IPS-20b (cell line): ENCODE data around the gene ANKRD39.
"Not testable (repeated sequence)": the region's sequence is repeated elsewhere in the genome, so short reads cannot be mapped to it uniquely, and the experiment has no call there.

Experiments used
- H3K27ac ChIP-seq: one replicate; pipeline ENCODE4 v1.5.1; 2013; ENCODE audit warnings: low read length
- H3K27me3 ChIP-seq: 2 replicates; pipeline ENCODE4 v1.6.1; 2013; ENCODE audit warnings: mild to moderate bottlenecking, low read length, inconsistent platforms; ENCODE audit not compliant: insufficient read depth
- H3K36me3 ChIP-seq: 2 replicates; pipeline ENCODE4 v1.6.1; 2013; ENCODE audit warnings: low read depth, mild to moderate bottlenecking, inconsistent platforms, low read length, moderate library complexity; ENCODE audit not compliant: insufficient read depth
- H3K4me1 ChIP-seq: 2 replicates; pipeline ENCODE4 v1.6.1; 2013; ENCODE audit warnings: mild to moderate bottlenecking, control low read depth, inconsistent platforms, low read length, moderate library complexity; ENCODE audit not compliant: insufficient read depth
- H3K4me3 ChIP-seq: 2 replicates; pipeline ENCODE4 v1.5.1; 2013; ENCODE audit warnings: mild to moderate bottlenecking, low read length, inconsistent platforms
- H3K9ac ChIP-seq: 2 replicates; pipeline ENCODE4 v1.6.1; 2013; ENCODE audit warnings: low read depth, mild to moderate bottlenecking, inconsistent platforms, low read length, moderate library complexity
- H3K9me3 ChIP-seq: 2 replicates; pipeline ENCODE4 v1.6.1; 2013; ENCODE audit warnings: mild to moderate bottlenecking, low read depth, low read length, inconsistent platforms; ENCODE audit not compliant: insufficient read depth

Gene ANKRD39

DNA sequence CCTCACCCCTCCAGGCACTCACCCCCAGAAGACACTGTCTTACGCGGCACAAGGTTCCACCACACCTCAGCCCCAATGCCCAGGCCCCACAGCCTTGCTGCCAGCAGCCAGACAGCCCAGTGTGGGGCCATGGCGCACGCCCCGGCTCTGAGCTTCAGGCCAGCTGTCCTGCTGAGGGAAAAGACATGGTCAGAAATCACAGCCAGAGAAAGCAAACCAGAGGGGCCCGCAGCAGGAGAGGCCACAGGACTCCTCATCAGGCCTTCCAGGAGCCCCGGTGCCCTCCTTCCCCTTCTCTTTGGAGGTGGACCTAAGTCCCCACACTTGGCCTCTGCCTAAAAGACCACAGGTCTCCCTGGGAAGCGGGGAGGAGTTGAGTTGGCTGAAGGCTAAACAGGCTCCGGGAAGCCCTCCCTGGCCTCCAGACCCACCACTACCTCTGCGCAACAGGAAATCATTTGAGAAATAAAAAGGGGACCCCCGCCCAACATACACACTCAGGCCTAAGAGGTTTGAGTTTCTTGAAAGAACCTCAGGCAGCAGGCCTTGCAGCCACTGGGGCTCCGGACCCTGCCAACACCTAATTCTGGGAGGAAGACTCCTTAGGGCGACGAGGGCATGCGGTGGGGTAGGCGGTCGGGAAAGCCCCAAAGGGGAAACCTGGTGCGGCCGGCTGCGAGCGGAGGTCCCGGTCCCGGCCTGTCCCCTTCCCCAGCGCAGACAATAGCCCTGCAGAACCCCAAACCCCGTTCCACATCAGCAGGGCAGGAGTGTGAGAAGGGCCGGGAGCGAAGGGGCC, 10.1 kb upstream of the ANKRD39 start:
- peaks cover 48% of the 10 kb centered on the region for H3K36me3 ChIP-seq
- peak overlapping the region; percentile 98 for H3K9ac ChIP-seq
- H3K27me3 ChIP-seq: peaks cover 10% of the 10 kb centered on the region
- H3K27ac ChIP-seq: peak overlapping the region; percentile 85
- no peaks in the 10 kb centered on the region for H3K9me3 ChIP-seq
- peaks cover 8% of the 10 kb centered on the region for H3K4me1 ChIP-seq
- H3K4me3 ChIP-seq: peak overlapping the region; percentile 90

DNA sequence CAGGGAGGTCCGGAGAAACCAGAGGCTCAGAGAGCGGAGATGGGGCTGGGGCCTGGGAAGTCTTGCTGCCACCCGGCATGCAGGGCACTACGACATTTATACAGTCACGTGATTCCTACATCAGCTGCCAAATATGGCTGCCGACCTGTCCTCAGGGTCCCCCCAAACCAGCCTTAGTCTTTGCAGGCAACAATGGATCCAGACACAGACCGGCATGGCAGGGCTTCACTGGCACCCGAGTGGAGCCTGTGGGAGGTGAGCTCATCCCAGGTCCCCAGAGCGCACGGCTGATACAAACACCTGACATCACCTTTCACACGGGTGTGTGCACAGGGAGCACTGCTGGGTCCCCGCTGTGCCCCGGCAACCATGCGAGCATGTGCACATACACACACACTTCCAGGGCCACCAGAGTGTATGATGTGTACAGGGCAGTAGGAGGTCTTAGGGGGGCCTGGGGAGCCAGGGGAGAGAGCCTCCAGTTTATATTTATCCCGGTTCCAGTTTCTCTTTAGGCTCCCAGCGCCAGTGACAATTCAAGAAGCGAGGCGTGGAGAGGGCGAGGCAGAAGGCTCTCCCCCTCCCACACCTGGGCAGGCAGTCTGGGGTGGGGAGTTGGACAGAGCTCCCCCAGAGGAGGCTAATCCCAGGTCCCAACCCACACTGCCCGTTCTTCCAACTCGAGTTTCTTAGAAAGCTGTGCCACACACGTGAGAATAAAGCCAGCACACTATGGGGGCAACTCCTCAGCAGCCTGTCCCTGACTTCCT, 9.4 kb upstream of the ANKRD39 start:
- Histone ChIP-seq H3K27me3 (peaks cover 10% of the 10 kb centered on the region), H3K4me3 (peak overlapping the region; percentile 90), H3K9ac (peak overlapping the region; percentile 98; the same call in 1 of the 2 replicates), H3K9me3 (no peaks in the 10 kb centered on the region), H3K36me3 (peaks cover 52% of the 10 kb centered on the region), H3K27ac (no peak overlapping the region), H3K4me1 (peaks cover 8% of the 10 kb centered on the region)

DNA sequence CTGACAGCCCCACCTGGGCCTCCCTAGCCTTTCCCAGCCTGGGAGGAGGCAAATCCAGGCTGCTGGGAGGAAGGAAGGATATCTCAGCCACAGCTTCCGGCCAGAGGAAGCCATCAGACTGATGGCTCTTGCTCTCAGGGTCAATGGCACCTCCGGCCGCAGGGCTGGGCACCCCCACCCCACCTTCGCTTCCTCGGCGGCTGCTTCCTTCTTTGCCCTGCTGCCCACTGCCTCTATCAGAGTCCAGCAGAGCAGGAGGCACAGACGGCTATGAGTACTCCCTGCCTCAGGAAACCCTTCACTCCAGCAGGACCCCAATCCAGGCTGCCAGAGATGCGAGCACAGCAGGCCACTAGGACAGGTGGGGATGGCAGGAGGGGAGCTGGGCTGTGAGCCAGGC, 8.8 kb upstream of the ANKRD39 start:
- H3K9ac ChIP-seq: no peak overlapping the region
- H3K4me3 ChIP-seq: no peak overlapping the region
- peaks cover 10% of the 10 kb centered on the region for H3K27me3 ChIP-seq
- H3K36me3 ChIP-seq: peaks cover 58% of the 10 kb centered on the region
- H3K4me1 ChIP-seq: peaks cover 8% of the 10 kb centered on the region
- no peak overlapping the region for H3K27ac ChIP-seq
- no peaks in the 10 kb centered on the region for H3K9me3 ChIP-seq

DNA sequence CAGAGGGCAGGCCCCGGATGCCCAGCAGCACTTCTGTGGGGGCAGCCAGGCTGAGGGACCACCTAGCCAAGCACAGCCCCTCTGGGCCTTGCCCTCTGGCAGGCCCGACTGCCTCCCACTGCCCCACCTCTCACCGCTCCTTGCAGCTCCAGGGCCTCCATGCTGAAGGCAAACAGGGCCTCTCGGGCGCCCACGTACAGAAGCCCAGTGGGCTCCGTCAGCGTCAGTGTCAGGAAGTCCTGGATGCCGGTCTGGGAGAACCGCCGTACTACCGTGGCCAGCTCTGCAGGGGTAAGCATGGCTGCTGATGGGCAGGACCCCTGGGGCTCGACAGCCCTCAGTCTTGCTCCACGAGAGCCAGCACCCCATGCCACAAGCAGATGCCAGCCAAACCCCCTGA, 8.3 kb upstream of the ANKRD39 start:
- Histone ChIP-seq H3K27ac (no peak overlapping the region), H3K9ac (no peak overlapping the region), H3K36me3 (peaks cover 62% of the 10 kb centered on the region), H3K9me3 (no peaks in the 10 kb centered on the region), H3K27me3 (peaks cover 9% of the 10 kb centered on the region), H3K4me1 (peaks cover 8% of the 10 kb centered on the region), H3K4me3 (no peak overlapping the region)

DNA sequence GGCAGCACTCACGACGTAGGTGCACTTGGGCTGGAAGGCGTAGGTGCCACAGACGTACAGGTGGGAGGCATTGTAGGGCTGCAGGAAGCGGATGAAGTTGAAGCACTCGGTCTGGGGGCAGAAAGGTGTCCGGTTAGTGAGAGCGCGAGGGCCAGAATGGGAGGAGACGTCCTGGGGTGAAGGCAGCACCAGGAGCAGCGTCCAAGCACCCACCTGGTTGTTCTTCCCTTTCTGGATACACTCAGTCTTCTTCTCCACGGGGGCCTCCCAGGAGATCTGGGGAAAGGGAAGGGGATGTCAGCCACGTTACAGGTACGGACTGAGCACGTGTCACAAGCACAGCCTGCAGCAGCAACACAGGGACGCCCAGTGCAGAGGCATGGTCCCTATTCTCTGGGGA, 7.8 kb upstream of the ANKRD39 start:
- Histone ChIP-seq H3K9ac (no peak overlapping the region), H3K4me1 (peaks cover 6% of the 10 kb centered on the region), H3K27ac (no peak overlapping the region), H3K27me3 (peaks cover 4% of the 10 kb centered on the region), H3K36me3 (peaks cover 67% of the 10 kb centered on the region), H3K9me3 (no peaks in the 10 kb centered on the region), H3K4me3 (no peak overlapping the region)

DNA sequence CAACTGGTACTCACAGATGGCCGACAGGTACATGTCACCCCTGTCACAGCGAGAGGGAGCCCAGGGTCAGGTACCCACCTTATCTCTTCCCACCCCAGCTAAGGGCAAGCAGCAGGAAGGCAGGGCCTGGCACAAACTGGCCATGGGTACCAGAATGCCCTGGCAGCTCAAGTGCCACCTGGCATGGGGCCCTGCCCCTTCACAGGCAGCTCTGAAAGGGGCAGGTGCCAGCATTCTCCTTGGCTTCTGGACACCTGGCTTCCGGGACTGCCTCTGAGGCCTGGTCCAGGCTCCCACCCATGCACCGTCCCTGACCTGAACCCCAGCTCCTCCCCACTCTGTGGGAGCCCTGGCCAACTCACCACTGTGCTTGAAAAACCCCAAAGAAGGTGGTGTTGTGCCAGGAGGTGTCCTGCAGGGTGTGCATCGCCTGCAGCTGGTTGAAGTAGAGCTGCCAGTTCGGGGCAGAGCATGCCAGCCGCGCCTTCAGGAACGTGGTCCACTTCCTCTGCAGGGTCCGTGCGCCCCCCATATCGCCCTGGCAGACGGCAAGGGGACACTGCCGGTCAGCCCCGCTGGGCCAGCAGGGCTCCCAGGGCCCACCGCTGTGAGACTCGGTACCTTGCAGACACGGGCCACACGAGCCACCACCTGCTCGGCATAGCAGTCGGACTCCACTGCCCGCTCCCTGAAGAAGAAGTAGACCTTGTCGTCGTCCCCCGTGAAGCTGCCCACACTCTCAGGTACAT, 6.7 kb upstream of the ANKRD39 start:
- no peaks in the 10 kb centered on the region for H3K27me3 ChIP-seq
- H3K9me3 ChIP-seq: no peaks in the 10 kb centered on the region
- H3K9ac ChIP-seq: no peak overlapping the region
- H3K27ac ChIP-seq: no peak overlapping the region
- H3K4me3 ChIP-seq: no peak overlapping the region
- H3K4me1 ChIP-seq: peaks cover 4% of the 10 kb centered on the region
- peaks cover 74% of the 10 kb centered on the region for H3K36me3 ChIP-seq

DNA sequence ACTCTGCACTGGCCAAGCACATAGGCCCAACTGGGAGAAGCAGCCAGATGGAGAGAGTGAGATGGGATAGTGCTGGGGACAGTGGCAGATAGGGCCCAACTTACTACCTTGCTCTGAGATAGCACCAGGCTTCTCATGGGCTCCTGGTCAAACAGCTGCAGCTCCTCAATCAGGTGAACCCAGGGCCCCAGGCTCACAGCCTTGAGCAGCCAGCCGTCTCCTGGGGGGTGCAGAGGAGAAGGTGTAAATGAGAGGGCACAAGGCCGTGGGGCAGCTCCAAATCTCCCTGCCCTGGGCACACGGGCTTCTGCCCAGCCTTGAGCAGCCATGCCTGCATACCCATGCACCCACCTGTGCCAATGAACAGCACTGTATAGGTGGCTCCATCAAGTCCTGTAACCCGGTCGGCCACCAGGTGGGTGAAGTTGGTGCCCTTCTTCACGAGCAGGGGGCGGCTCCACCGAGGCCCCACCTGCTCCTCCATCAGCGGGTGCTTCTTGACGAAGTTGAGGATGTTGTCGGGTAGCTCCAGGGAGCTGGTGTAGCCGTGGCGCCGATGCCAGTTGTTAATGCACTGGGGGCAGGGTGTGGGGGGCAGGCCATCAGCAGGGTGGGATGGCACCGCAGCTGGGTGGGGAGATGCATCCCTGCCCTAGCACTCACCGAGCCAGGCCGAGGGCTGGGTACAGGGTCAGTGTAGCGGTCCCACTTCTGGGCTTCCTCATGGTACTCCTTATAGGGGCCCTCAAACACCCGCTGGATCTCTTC, 5.9 kb upstream of the ANKRD39 start:
- H3K9ac ChIP-seq: no peak overlapping the region
- H3K27ac ChIP-seq: no peak overlapping the region
- no peaks in the 10 kb centered on the region for H3K9me3 ChIP-seq
- H3K4me1 ChIP-seq: peaks cover 4% of the 10 kb centered on the region
- no peak overlapping the region for H3K4me3 ChIP-seq
- H3K27me3 ChIP-seq: no peaks in the 10 kb centered on the region
- peaks cover 74% of the 10 kb centered on the region for H3K36me3 ChIP-seq

DNA sequence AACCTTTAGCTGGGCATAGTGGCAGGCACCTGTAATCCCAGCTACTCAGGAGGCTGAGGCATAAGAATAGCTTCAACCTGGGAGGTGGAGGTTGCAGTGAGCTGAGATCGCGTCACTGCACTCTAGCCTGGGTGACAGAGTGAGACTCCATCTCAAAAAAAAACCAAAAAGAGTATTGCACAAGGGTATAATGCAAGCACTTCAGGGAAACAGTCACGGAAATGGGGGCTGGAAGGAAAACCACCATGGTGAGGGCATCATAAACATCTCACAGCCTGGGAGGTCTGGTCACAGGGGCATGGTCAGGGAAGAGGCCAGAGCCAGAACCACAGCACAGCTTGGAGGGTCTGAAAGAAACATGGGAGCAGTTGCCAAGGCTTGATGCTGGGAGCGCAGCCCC, 5.2 kb upstream of the ANKRD39 start:
- not testable (repeated sequence) for H3K4me1 ChIP-seq, H3K27me3 ChIP-seq, H3K9ac ChIP-seq, H3K9me3 ChIP-seq, H3K4me3 ChIP-seq, H3K27ac ChIP-seq
- H3K36me3 ChIP-seq: peaks cover 74% of the 10 kb centered on the region

DNA sequence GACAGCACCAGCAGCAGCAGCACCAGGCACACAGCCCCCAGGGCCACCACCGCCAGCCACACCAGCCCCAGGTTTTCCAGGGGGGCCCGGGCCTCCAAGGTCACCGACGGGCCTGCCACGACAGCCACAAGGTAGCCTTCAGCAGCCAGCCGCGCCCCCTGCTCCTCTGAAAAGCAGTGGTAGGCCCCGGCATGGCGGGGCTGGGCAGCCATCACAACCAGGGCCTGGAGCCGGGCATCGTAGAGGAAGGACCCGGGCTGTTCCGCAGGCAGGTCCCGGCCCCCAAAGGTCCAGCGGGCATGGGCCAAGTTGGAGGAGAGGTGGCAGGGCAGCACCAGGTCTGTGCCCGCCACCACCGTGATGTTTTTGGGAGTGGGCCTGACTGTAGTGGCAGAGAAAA, 3.3 kb upstream of the ANKRD39 start:
- Histone ChIP-seq H3K4me3 (no peak overlapping the region), H3K27ac (no peak overlapping the region), H3K9me3 (no peaks in the 10 kb centered on the region), H3K4me1 (peaks cover 7% of the 10 kb centered on the region), H3K27me3 (no peaks in the 10 kb centered on the region), H3K9ac (no peak overlapping the region), H3K36me3 (peaks cover 58% of the 10 kb centered on the region)

DNA sequence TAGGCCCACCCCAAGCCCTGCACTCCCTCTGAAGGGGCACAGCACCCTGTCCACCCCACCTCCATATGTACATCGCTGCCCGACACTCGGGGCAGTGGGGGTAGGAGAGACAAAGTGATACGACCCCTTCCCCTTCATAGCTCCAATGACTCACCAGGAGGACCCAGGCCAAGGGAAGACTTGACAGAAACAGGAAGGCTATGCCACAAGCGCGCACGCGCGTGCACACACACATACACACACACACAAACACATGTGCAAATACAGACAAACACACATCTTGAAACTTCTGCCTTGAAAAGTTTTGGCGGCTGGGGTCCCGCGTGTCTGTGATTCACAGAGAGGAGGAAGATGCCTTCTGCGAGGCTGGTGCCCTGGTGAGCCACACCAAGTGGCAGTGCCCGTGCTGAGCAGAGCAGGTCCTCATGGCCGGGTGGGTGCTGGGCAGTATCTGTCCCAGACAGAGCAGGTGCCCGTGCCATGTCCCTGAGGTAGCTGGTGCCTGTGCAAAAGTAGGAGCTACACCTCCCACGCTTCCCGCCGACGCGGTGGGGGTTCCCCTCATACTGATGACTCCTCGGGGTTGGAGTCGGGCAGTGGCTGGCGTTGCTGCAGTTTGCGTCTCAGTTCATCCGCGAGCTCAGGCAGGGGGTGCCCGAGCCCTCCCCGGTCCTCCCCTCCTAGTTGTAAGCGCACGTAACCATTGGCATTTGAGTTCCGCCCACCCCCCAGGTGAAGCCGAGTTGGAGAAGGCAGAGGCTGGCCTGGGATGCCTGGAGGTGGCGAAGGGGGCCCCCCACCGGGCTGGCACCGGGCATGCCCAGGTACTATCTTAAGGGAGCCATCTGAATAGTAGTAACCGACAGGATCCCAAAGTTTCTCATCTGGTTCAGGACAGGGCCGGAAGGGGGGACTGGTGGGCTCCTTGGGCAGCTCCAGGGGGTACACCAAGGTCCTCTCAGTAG, 2.5 kb upstream of the ANKRD39 start:
- Histone ChIP-seq H3K4me1 (peaks cover 7% of the 10 kb centered on the region), H3K9me3 (no peaks in the 10 kb centered on the region), H3K27me3 (no peaks in the 10 kb centered on the region), H3K27ac (no peak overlapping the region), H3K9ac (no peak overlapping the region), H3K4me3 (no peak overlapping the region), H3K36me3 (peaks cover 51% of the 10 kb centered on the region)
